NCI-H2227 treated with DMSO at 0.1 percent for 48 hours (cell line): ENCODE data around the gene SLC6A2.

Experiments used
- DNase-seq: peaks from one replicate; lab custom pipeline; 2025; lab: John Stamatoyannopoulos, UW

SLC6A2 gene

GRCh38 chr16:55647798-55648197 is 8.0 kb upstream of the SLC6A2 start:
- no peak for DNase-seq

- DNase-seq = no peak
Observed at GRCh38 chr16:55651841-55652824, 3.7 kb upstream of the SLC6A2 start.

GRCh38 chr16:55653106-55653505 is 2.7 kb upstream of the SLC6A2 start:
- no peak for DNase-seq

GRCh38 chr16:55655381-55655896 is 349 bp upstream of the SLC6A2 start:
- no peak for DNase-seq

GRCh38 chr16:55656691-55657092 is 904 bp downstream of the SLC6A2 start:
- no peak for DNase-seq

GRCh38 chr16:55657616-55658015 is 1.8 kb downstream of the SLC6A2 start:
- DNase-seq = no peak

- DNase-seq = no peak
Observed at GRCh38 chr16:55658898-55659420, 3.2 kb downstream of the SLC6A2 start.

GRCh38 chr16:55660026-55660425 is 4.2 kb downstream of the SLC6A2 start:
- no peak for DNase-seq

- DNase-seq = no peak
Observed at GRCh38 chr16:55660828-55661227, 5.0 kb downstream of the SLC6A2 start.

- no peak for DNase-seq
Observed at GRCh38 chr16:55661941-55662643, 6.3 kb downstream of the SLC6A2 start.

- DNase-seq = no peak
Observed at GRCh38 chr16:55662644-55663031, 6.8 kb downstream of the SLC6A2 start.

GRCh38 chr16:55663225-55663624 is 7.4 kb downstream of the SLC6A2 start:
- DNase-seq = no peak

GRCh38 chr16:55663765-55664677 is 8.2 kb downstream of the SLC6A2 start:
- no peak for DNase-seq

GRCh38 chr16:55664786-55665407 is 9.1 kb downstream of the SLC6A2 start:
- no peak for DNase-seq

GRCh38 chr16:55665511-55665910 is 9.7 kb downstream of the SLC6A2 start:
- DNase-seq = no peak

- no peak for DNase-seq
Observed at GRCh38 chr16:55666012-55666411, 10.2 kb downstream of the SLC6A2 start.

- no peak for DNase-seq
Observed at GRCh38 chr16:55667753-55668152, 12.0 kb downstream of the SLC6A2 start.

GRCh38 chr16:55668340-55669281 is 12.8 kb downstream of the SLC6A2 start:
- no peak for DNase-seq

GRCh38 chr16:55671206-55671973 is 15.6 kb downstream of the SLC6A2 start:
- no peak for DNase-seq
